Lower leg skin (tissue), 3 donors: ENCODE measurements around the gene SPPL3.

Experiments used
- CTCF ChIP-seq, 3 donors: fragments of 450-650 bp; IDR thresholded peaks; one replicate each; pipeline ENCODE4 v1.5.1; 2016; ENCODE audit warnings: antibody characterized with exemption in 3 of 3, mild to moderate bottlenecking in 3 of 3, moderate library complexity in 2 of 3
- POLR2A ChIP-seq, 2 donors: fragments of 450-650 bp; IDR thresholded peaks; one replicate each; pipeline ENCODE4 v1.6.1; 2016 to 2017; ENCODE audit warnings: antibody characterized with exemption in 2 of 2, mild to moderate bottlenecking in 1 of 2, moderate library complexity in 1 of 2

DNA sequence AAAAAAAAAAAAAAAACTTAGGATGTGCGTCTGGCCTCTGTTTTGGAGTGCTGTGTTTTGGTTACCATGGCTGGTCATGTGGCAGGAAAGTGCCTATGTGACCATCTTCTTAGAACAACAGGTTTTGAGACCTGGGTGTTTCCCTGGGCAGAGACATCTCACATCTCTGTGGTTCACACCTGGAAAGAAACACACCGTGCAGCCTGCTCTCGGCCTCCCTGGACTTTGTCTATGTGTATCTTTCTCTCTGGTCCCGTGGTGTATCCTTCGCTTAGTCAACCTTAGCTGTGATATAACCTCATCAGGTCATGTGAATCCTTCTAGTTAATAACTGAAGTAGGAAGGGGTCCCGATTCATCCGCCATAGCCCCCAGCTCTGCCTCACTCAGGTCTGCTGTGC is 155.9 kb downstream of the SPPL3 start:
- TF ChIP-seq CTCF (IDR thresholded peaks at IDR 0.05) = no peak
- no peak for TF ChIP-seq POLR2A (IDR thresholded peaks at IDR 0.05)
